VCaP (cell line): ENCODE results near the gene KCNMB2.
A peak's percentile ranks its signal among the peaks of the same experiment; 100 is the strongest.

Experiments
- H3K27ac ChIP-seq: fragments of 450-650 bp; 2 replicates; pipeline ENCODE4 v1.5.1; 2017
- TF ChIP-seq, protein P1 (sequence below): fragments of 450-650 bp; conservative IDR thresholded peaks from 2 replicates; pipeline ENCODE4 v1.5.1; 2017; ENCODE audit warnings: mild to moderate bottlenecking, moderate library complexity

The KCNMB2 gene

DNA sequence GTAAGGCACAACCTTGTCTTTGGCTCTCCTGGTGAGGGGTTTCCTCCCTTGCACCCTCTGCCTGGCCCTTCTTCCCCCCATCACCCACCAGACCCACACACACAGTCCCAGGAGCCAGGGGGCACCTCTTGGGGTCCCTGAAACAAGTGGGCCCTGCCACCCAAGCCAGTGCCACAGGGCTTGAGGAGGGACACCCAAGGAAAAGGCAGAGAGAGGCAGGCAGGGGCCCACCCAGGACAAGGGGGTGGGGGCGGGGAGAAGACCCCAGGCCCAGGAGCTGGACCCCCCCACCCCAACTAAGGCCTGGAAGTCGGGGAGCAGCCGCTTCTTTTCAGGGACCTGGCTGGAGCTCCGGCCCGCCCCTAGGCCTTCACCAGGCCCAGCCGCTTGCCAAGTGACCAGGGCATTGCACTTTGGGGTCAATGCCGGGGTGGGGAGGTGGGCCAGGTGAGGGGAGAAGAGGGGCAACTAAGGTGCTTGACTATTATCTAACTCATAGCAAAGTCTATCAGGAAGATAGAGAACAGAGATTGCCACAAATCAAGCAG lies 88.9 kb downstream of the KCNMB2 start:
- TF ChIP-seq, protein P1, sequence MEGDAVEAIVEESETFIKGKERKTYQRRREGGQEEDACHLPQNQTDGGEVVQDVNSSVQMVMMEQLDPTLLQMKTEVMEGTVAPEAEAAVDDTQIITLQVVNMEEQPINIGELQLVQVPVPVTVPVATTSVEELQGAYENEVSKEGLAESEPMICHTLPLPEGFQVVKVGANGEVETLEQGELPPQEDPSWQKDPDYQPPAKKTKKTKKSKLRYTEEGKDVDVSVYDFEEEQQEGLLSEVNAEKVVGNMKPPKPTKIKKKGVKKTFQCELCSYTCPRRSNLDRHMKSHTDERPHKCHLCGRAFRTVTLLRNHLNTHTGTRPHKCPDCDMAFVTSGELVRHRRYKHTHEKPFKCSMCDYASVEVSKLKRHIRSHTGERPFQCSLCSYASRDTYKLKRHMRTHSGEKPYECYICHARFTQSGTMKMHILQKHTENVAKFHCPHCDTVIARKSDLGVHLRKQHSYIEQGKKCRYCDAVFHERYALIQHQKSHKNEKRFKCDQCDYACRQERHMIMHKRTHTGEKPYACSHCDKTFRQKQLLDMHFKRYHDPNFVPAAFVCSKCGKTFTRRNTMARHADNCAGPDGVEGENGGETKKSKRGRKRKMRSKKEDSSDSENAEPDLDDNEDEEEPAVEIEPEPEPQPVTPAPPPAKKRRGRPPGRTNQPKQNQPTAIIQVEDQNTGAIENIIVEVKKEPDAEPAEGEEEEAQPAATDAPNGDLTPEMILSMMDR: no peak
- H3K27ac ChIP-seq: no peak overlapping the region

- TF ChIP-seq, protein P1: no peak
Measured at GRCh38 chr3:178628037-178628436, 91.8 kb downstream of the KCNMB2 start.

DNA sequence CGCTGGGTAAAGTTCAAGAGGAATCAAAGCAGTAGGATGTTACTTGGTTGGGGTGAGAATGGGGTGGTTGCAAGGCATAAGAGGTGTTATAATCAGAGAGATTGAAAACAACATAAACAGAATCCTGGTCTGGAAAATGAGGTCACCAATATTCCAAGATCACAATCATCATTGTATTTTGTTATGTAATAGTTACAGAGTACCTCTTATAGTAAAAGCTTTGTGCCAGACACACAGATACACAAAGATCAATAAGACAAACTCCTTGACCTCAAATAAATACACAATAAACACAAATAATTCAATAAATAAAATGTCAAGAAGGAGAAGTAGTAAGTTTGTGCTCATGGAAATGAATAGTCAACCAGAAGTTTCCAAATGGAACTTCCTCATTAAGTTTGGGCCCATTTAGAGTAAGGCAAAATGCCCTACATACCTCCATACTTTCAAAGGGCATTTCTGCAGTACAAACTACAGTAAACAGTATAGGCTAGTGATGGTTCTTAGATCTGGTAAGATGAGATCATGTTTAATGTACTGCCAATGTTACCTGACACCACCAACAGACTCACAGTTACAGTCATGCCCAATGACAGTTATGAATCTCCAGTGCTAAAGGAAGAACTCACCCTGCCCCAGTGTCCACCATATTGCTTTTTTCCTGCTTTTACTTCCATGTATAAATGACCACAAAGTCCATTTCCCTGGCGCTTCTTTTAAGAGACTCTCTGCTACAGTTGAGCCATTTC lies 93.4 kb downstream of the KCNMB2 start:
- TF ChIP-seq, protein P1: no peak
- no peak overlapping the region for H3K27ac ChIP-seq

More at GRCh38 chr3:178628037-178628436, 91.8 kb downstream of the KCNMB2 start:
- H3K27ac ChIP-seq: no peak overlapping the region

- H3K27ac ChIP-seq: no peak overlapping the region
- TF ChIP-seq, protein P1: no peak
Measured at GRCh38 chr3:178631950-178632349, 95.7 kb downstream of the KCNMB2 start.

- H3K27ac ChIP-seq: peak overlapping the region; percentile 19; the same call in 1 of the 2 replicates
- TF ChIP-seq, protein P1: no peak
Measured at GRCh38 chr3:178634975-178635374, 98.7 kb downstream of the KCNMB2 start.

DNA sequence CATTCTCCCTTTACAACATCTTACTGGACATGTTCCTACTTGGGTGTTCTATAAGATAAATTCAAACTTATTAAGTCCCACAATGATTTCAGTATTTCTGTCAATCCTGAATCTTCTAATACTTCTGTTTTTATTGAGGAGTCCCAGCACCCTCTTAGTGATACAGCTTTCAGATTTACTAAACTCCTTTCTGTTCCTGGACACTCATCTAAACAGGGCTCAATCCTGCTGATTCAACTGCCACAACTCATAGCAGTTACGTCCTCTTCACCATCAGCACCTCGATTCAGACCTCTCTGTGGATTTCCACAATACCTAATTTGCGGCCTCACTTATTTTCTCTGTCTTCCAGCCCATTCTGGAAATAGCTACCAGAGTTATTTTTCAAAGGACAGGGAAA lies 101.6 kb downstream of the KCNMB2 start:
- TF ChIP-seq, protein P1: no peak
- H3K27ac ChIP-seq: no peak overlapping the region

DNA sequence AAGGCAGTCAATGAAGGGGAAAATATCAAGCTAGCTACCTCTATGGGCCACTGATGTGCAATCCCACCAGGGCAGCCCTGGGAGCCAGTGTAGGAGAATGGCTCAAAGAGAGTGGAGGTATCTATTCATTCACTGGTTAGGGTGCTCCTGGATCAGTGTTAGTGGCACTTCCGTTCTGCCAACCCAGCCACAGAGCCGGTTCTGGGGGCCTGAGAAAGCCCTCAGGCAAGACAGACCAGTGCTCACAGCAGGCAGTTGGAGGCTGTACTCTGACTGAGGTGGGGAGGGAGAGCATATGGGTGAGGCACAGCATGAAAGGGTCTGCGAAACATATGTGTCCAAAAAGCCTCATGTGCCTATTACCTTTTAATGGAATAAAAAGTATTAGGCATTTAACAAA lies 109.3 kb downstream of the KCNMB2 start:
- no peak overlapping the region for H3K27ac ChIP-seq
- TF ChIP-seq, protein P1: no peak
